SJSA1 (cell line): ENCODE data around the gene PHYKPL. TPM values are rescaled to one million over a fixed set of nuclear protein-coding genes. Genes with fewer than 3 reads are reported as not detected.

Experiments
- DNase-seq, 2 experiments: peaks; one replicate each; pipeline ENCODE4 v3.0.0-alpha.2; 2015 to 2020; ENCODE audit warnings: low spot score in 2 of 2, low read depth in 1 of 2
- H3K27ac ChIP-seq: fragments of 250-450 bp; sonication (Bioruptor Pico); 2 replicates; pipeline ENCODE4 v1.5.1; 2020; ENCODE audit warnings: mild to moderate bottlenecking, moderate library complexity
- H3K27me3 ChIP-seq: fragments of 250-450 bp; sonication (Bioruptor Pico); replicated peaks from 2 replicates; pipeline ENCODE4 v1.5.1; 2020; ENCODE audit warnings: mild to moderate bottlenecking, moderate library complexity
- H3K36me3 ChIP-seq: fragments of 250-450 bp; sonication (Bioruptor Pico); 2 replicates; pipeline ENCODE4 v1.5.1; 2020; ENCODE audit warnings: mild to moderate bottlenecking
- H3K4me1 ChIP-seq: fragments of 250-450 bp; sonication (Bioruptor Pico); replicated peaks from 2 replicates; pipeline ENCODE4 v1.6.1; 2021; ENCODE audit warnings: mild to moderate bottlenecking
- H3K4me3 ChIP-seq: fragments of 250-450 bp; sonication (Bioruptor Pico); 2 replicates; pipeline ENCODE4 v1.5.1; 2020; ENCODE audit warnings: mild to moderate bottlenecking
- H3K9me3 ChIP-seq: fragments of 250-450 bp; sonication (Bioruptor Pico); replicated peaks from 2 replicates; pipeline ENCODE4 v1.5.1; 2020; ENCODE audit warnings: mild to moderate bottlenecking
- total RNA-seq: library from RNA; depleted of rRNA; stranded (reverse); fragments of >200 nt; shearing (Covaris generic); gene quantifications from 2 replicates; pipeline ENCODE4 v1.2.3, GENCODE V29; 2014

The PHYKPL gene
- total RNA-seq, 1 experiment from 2014 or later, result 19.3 TPM

GRCh38 chr5:178218237-178218776, 14.3 kb downstream of the PHYKPL start:
- H3K36me3 ChIP-seq, result peaks cover 87% of the 10 kb centered on the region
- H3K4me3 ChIP-seq, result no peak overlapping the region
- H3K9me3 ChIP-seq, result no peaks in the 10 kb centered on the region
- H3K27me3 ChIP-seq, result no peaks in the 10 kb centered on the region
- DNase-seq, result no peak
- H3K27ac ChIP-seq, result no peak overlapping the region
- no peaks in the 10 kb centered on the region for H3K4me1 ChIP-seq

DNA sequence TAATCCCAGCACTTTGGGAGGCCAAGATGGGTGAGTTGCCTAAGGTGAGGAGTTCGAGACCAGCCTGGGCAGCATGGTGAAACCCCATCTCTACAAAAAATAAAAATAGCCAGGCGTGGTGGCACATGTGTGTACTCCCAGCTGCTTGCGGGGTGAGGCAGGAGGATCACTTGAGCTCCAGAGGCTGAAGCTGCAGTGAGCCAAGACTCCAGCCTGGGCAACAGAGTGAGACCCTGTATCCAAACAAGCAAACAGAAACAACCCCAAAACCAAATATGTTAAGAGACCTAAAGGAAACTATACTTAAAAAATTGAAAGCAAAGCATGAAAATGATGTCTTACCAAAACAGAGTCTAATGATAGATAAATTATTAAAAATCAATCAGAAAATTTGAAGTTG, 15.8 kb downstream of the PHYKPL start:
- no peaks in the 10 kb centered on the region for H3K4me1 ChIP-seq

GRCh38 chr5:178216088-178216534, 16.5 kb downstream of the PHYKPL start:
- no peak overlapping the region for H3K4me3 ChIP-seq
- H3K27me3 ChIP-seq, result no peaks in the 10 kb centered on the region
- no peaks in the 10 kb centered on the region for H3K4me1 ChIP-seq
- H3K9me3 ChIP-seq, result no peaks in the 10 kb centered on the region
- peaks cover 87% of the 10 kb centered on the region for H3K36me3 ChIP-seq
- H3K27ac ChIP-seq, result no peak overlapping the region
- no peak for DNase-seq

More for the DNA sequence above, 15.8 kb downstream of the PHYKPL start:
- no peaks in the 10 kb centered on the region for H3K27me3 ChIP-seq
- no peak for DNase-seq
- no peak overlapping the region for H3K27ac ChIP-seq
- no peak overlapping the region for H3K4me3 ChIP-seq
- peaks cover 87% of the 10 kb centered on the region for H3K36me3 ChIP-seq
- no peaks in the 10 kb centered on the region for H3K9me3 ChIP-seq

DNA sequence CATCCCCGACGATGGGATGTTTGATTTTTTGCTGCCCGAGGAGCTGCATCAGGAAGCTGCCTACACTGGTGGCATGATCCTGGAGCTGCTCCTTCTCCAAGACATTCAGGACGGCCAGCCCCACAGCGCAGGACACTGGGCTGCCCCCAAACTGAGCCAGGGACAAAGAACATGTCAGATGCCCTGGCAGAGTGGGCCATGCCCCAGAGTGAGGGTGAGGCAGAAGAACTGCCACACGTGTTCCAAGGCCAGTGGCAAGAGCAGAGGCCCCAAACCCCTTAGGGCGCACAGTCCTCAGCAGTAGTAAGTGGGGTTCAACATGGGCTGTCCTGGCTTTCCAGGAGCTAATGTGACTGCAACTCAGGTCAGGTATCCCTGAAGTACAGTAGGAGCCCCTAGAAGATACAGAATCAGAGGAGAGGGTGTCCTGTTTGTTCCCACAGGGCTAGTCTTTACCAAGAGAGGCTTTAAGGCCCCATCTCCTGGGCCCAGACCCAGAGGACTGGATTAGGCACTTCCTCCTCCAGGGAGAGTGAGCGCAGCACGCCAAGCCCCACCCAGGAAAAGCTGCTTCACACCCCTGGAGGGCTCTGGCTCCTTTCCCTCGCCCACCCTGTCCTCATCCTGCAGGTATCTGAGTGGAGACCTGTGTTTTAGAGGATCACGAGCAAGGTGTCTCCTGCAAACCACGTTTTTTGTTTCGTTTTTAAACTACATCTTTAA, 17.2 kb downstream of the PHYKPL start:
- H3K27ac ChIP-seq, result no peak overlapping the region
- DNase-seq, result no peak
- H3K36me3 ChIP-seq, result peaks cover 87% of the 10 kb centered on the region
- no peak overlapping the region for H3K4me3 ChIP-seq
- no peaks in the 10 kb centered on the region for H3K4me1 ChIP-seq
- no peaks in the 10 kb centered on the region for H3K9me3 ChIP-seq
- H3K27me3 ChIP-seq, result no peaks in the 10 kb centered on the region

DNA sequence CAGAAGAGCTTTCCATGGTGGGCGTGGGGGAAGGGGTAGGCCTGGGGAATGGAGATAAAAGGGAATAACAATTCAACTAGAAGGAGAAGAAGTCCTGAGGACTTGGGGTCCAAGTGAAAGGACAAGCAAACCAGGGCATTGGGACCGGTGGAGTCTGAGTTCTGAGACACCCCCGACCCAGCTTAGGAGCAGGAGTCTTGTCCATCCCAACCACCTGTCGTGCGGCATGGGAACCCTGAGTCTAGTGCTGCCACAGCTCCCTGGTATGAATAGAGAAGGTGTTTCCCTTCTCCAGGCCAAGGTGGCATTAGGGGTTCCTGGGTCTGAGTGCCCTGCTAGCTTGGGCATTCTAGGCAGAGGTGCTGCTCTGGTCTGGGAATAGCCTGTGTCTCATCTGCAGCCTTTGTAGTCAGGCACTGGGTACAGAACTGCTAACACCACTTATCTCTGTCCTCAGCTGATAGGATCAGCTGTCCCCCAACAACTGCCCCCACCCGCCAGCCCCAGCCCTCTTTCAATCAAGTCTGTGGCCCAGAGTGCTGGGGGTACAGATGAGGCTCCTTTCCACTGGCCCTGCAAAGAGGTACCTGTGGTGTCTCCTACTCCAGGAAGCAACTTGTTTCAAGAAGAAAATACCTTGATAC, 18.3 kb downstream of the PHYKPL start:
- Histone ChIP-seq H3K4me3 (no peak overlapping the region), H3K27me3 (no peaks in the 10 kb centered on the region), H3K27ac (no peak overlapping the region), H3K4me1 (no peaks in the 10 kb centered on the region), H3K36me3 (peaks cover 88% of the 10 kb centered on the region), H3K9me3 (no peaks in the 10 kb centered on the region)
- DNase-seq, result no peak

DNA sequence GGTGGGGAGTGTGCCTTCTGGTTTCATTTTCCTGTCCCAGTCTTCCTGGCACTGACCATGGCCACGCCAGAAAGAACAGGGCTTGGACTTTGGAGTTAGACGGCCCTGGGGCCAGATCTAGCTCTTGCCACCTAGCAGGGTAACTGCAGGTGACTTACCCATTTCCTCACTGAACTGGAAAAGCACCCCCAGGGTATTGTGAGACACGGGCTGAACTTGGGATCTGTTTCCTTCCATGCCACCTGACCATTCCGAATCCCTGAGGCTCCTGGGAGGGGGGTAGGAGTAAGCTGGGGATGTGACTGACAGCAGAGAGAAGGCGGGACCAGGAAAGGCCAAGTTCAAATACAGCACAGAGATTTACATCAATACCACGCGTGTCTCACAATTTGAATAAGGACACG, 18.9 kb downstream of the PHYKPL start:
- no peaks in the 10 kb centered on the region for H3K9me3 ChIP-seq
- H3K36me3 ChIP-seq, result peaks cover 93% of the 10 kb centered on the region
- DNase-seq, result no peak
- H3K27me3 ChIP-seq, result no peaks in the 10 kb centered on the region
- H3K27ac ChIP-seq, result no peak overlapping the region
- H3K4me3 ChIP-seq, result no peak overlapping the region
- H3K4me1 ChIP-seq, result no peaks in the 10 kb centered on the region

GRCh38 chr5:178213003-178213461, 19.6 kb downstream of the PHYKPL start:
- H3K27me3 ChIP-seq, result no peaks in the 10 kb centered on the region
- DNase-seq, result no peak
- no peaks in the 10 kb centered on the region for H3K9me3 ChIP-seq
- H3K4me1 ChIP-seq, result no peaks in the 10 kb centered on the region
- H3K36me3 ChIP-seq, result peaks cover 94% of the 10 kb centered on the region
- no peak overlapping the region for H3K27ac ChIP-seq
- H3K4me3 ChIP-seq, result no peak overlapping the region

DNA sequence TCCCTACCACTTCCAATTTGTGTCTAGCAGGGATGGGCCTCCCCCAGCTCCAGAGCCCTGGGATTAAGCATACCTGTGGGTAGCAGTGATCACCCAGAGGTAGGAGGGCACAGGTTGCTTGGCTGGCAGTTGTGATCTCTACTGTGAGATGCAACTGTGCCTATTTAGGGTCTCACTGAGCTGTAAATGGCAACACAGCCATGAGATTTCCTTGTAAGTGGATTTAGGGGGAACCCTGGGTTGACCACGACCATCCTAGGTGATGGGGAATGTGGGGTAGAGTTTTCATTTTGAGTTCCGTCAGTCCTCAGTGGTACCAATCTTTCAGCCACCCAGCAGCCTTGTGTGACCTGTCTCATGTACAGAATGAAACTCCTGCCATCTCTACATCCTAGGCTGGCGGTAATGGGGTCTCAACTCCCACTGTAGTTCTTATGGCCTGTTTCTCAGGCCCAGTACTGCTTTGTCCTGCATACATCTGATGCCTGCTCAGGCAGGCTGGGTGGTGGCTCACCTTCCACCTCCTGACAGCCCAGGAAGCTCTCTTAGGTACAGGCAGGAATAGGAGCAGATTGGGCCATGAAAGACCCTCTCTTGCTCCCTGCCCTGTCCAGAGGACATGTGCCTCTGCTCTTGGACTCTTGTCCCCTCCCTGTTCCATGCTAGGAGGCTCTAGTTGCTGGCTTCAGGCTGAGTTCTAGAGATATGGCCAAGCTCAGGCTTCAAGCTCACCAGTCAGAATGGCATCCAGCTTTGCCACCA, 20.2 kb downstream of the PHYKPL start:
- no peaks in the 10 kb centered on the region for H3K27me3 ChIP-seq
- H3K4me1 ChIP-seq, result no peaks in the 10 kb centered on the region
- peaks cover 100% of the 10 kb centered on the region for H3K36me3 ChIP-seq
- no peak overlapping the region for H3K27ac ChIP-seq
- H3K4me3 ChIP-seq, result no peak overlapping the region
- no peaks in the 10 kb centered on the region for H3K9me3 ChIP-seq
- DNase-seq, result no peak

DNA sequence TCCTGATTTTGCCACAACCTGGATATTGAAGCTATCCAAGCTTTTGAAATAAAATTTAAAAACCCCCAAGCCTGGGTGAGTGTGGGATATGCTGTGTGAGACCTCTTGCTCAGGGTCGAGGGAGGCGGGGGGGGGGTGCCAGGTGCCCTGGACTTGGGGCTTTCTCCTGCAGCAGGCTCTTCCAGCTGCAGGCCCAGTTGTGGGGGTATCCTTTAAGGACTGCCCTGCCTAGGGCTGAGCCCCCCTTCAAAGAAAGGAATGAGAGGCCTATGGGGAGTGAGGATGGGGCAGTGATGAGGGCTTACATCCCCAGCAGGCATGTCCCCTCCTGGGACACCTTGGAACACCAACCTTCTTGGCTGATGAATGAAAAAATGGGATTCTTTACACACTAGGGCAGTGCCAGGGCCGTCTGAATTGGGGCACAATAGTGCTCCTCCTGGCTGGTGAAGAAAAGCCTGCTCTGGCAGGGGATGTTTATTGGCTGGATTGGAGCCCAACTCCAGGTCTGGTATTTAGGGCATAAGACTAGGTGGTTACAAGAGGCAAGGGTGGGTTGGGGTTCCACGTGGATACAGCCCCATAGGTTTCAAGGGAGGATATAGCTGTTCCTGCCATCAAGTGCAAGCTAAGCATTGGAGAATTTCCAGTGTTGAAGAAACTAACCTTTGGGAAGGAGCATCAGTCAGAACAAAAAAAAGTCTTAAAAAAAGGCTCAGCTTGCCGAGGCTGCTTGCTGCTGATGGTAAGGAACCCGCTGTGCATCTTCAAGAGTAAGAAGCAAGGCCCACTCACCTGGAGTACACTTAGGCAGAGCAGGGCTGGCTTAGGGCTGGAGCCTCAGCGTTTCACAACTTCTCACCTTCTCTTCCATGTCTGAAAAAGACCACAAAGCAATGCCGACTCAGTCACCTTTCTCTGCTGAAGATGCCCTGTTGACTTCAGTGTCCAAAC, 21.2 kb downstream of the PHYKPL start:
- Histone ChIP-seq H3K36me3 (peaks cover 100% of the 10 kb centered on the region), H3K9me3 (no peaks in the 10 kb centered on the region)
- no peak for DNase-seq

GRCh38 chr5:178210686-178211085, 21.9 kb downstream of the PHYKPL start:
- Histone ChIP-seq H3K27me3 (no peaks in the 10 kb centered on the region), H3K4me1 (peaks cover 16% of the 10 kb centered on the region), H3K36me3 (peaks cover 100% of the 10 kb centered on the region), H3K4me3 (no peak overlapping the region), H3K9me3 (no peaks in the 10 kb centered on the region; the same call in 1 of the 2 replicates), H3K27ac (no peak overlapping the region)
- no peak for DNase-seq

More for the DNA sequence above, 21.2 kb downstream of the PHYKPL start:
- H3K27ac ChIP-seq, result no peak overlapping the region
- peaks cover 9% of the 10 kb centered on the region for H3K4me1 ChIP-seq
- H3K4me3 ChIP-seq, result no peak overlapping the region
- H3K27me3 ChIP-seq, result no peaks in the 10 kb centered on the region

DNA sequence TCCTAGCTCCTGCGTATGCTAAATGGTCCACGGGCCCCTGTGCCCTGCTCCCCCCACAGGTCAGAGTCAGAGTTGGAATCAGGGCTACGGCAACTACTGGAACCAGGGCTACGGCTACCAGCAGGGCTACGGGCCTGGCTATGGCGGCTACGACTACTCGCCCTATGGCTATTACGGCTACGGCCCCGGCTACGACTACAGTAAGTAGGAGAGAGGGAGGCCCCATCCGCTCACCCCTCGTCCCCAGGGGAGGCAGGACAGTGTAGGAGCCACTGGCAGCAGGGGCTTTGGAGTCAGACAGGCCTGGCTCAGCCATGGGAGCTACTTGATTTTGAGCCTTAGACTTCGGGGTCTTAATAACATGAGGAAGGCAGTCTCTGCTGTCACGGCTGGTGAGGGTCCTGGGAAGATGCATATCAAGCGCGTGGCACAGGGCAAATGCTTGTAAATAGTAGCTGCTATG, 22.5 kb downstream of the PHYKPL start:
- Histone ChIP-seq H3K27me3 (no peaks in the 10 kb centered on the region), H3K4me1 (peaks cover 16% of the 10 kb centered on the region), H3K9me3 (no peaks in the 10 kb centered on the region; the same call in none of the 2 replicates), H3K36me3 (peaks cover 100% of the 10 kb centered on the region), H3K27ac (no peak overlapping the region), H3K4me3 (no peak overlapping the region)
- DNase-seq, result no peak

DNA sequence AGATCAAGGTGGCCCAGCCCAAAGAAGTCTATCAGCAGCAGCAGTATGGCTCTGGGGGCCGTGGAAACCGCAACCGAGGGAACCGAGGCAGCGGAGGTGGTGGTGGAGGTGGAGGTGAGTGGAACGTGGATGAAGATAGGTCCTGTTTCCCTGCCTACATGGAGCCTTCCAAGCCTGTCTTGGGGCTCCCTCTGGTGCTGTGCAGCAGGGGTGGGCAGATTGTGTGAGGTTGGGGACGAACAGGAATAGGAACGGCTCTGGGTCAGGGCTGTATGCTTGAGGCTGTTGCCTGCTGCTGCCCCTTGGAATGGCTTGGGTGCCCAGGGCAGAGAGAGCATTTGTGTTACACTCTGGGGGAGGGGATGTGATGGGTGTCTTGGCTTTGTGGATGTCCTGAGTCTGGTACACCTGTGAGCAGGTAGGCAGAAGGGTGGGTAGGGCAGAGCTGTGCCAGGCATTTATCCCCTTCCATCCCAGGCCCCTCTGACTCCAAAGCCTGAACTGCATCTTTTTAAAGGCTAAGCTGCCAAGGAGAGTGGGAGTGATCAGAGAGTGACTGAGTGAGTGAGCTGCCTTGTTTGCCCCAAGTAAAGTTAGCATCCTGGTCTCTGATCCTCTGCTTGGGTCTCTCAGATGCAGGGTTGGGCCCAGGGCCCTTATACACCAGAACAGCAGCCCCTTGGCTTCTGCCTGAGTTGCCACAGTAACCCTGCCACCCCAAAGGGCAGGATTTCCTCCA, 23.1 kb downstream of the PHYKPL start:
- Histone ChIP-seq H3K27me3 (no peaks in the 10 kb centered on the region), H3K27ac (no peak overlapping the region), H3K9me3 (peaks cover 3% of the 10 kb centered on the region), H3K36me3 (peaks cover 100% of the 10 kb centered on the region), H3K4me1 (peaks cover 16% of the 10 kb centered on the region), H3K4me3 (no peak overlapping the region)
- DNase-seq, result no peak
